Neural crest cell (in vitro differentiated cells): ENCODE measurements around the gene HK2. TPM values are rescaled to one million over a fixed set of nuclear protein-coding genes. Genes with fewer than 3 reads are reported as not detected.

Experiments used
- DNase-seq: peaks from one replicate; pipeline ENCODE4 v3.0.0; 2021; ENCODE audit warnings: low read depth, mixed read lengths, low spot score
- H3K27ac Mint-ChIP-seq: one replicate; pipeline ENCODE4 v1.8.0; 2021; ENCODE audit warnings: mild to moderate bottlenecking, mixed read lengths; ENCODE audit not compliant: unreplicated experiment
- H3K27me3 Mint-ChIP-seq: 2 replicates; pipeline ENCODE4 v1.8.0; 2021; ENCODE audit warnings: low read depth, mild to moderate bottlenecking, mixed read lengths
- H3K36me3 Mint-ChIP-seq: 2 replicates; pipeline ENCODE4 v1.8.0; 2021; ENCODE audit warnings: low read depth, mild to moderate bottlenecking, mixed read lengths
- H3K4me1 Mint-ChIP-seq: 2 replicates; pipeline ENCODE4 v1.8.0; 2021; ENCODE audit warnings: mixed read lengths
- H3K4me3 Mint-ChIP-seq: one replicate; pipeline ENCODE4 v1.8.0; 2021; ENCODE audit warnings: mild to moderate bottlenecking, mixed read lengths
- H3K9me3 Mint-ChIP-seq: 2 replicates; pipeline ENCODE4 v1.8.0; 2021; ENCODE audit warnings: mixed read lengths
- total RNA-seq: library from RNA; stranded (reverse); gene quantifications from 2 replicates; pipeline ENCODE4 v1.2.1, GENCODE V29; 2021
- TF ChIP-seq, protein P1 (sequence below): fragments of 200-600 bp; sonication (generic); conservative IDR thresholded peaks from 2 replicates; pipeline ENCODE4 v1.5.0; 2021; ENCODE audit warnings: antibody characterized with exemption, mild to moderate bottlenecking

The HK2 gene
- total RNA-seq, 1 donor from 2014 or later: 40.1 TPM

GRCh38 chr2:74812787-74813590 lies 20.9 kb upstream of the HK2 start:
- no peaks in the 10 kb centered on the region for H3K9me3 Mint-ChIP-seq
- no peaks in the 10 kb centered on the region for H3K36me3 Mint-ChIP-seq
- no peak overlapping the region for H3K4me3 Mint-ChIP-seq
- H3K4me1 Mint-ChIP-seq: peaks cover 14% of the 10 kb centered on the region
- no peak overlapping the region for H3K27ac Mint-ChIP-seq
- no peak for DNase-seq
- H3K27me3 Mint-ChIP-seq: peaks cover 12% of the 10 kb centered on the region
- TF ChIP-seq, protein P1, sequence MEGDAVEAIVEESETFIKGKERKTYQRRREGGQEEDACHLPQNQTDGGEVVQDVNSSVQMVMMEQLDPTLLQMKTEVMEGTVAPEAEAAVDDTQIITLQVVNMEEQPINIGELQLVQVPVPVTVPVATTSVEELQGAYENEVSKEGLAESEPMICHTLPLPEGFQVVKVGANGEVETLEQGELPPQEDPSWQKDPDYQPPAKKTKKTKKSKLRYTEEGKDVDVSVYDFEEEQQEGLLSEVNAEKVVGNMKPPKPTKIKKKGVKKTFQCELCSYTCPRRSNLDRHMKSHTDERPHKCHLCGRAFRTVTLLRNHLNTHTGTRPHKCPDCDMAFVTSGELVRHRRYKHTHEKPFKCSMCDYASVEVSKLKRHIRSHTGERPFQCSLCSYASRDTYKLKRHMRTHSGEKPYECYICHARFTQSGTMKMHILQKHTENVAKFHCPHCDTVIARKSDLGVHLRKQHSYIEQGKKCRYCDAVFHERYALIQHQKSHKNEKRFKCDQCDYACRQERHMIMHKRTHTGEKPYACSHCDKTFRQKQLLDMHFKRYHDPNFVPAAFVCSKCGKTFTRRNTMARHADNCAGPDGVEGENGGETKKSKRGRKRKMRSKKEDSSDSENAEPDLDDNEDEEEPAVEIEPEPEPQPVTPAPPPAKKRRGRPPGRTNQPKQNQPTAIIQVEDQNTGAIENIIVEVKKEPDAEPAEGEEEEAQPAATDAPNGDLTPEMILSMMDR: no peak

- Mint-ChIP-seq H3K27ac (no peak overlapping the region), H3K27me3 (peaks cover 12% of the 10 kb centered on the region), H3K4me3 (no peak overlapping the region), H3K36me3 (no peaks in the 10 kb centered on the region), H3K4me1 (peaks cover 14% of the 10 kb centered on the region), H3K9me3 (no peaks in the 10 kb centered on the region)
- TF ChIP-seq, protein P1: no peak
- DNase-seq: no peak
Observed at GRCh38 chr2:74814102-74814501, 19.8 kb upstream of the HK2 start.

DNA sequence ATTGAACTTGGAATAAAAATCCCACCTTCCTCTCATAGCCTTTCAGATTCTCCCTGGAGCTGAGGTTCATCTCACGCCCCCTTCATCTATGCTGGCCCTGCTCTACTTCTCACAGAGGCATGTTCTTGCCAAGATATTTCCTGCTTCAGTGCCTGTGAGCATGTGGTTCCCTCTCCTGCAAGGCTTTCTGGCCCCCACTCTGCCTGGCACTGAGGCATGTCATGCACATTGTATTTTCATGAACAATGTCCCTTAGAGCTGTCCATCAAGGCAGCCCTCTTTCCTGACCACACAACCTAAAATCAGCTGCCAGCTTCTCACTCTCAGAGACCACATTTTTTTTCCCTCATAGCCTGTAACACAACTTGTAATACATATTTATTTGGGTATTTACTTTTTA lies 18.0 kb upstream of the HK2 start:
- no peak for DNase-seq
- TF ChIP-seq, protein P1: no peak
- H3K4me1 Mint-ChIP-seq: peaks cover 14% of the 10 kb centered on the region
- peaks cover 6% of the 10 kb centered on the region for H3K27me3 Mint-ChIP-seq
- H3K9me3 Mint-ChIP-seq: no peaks in the 10 kb centered on the region
- H3K4me3 Mint-ChIP-seq: no peak overlapping the region
- H3K27ac Mint-ChIP-seq: no peak overlapping the region
- no peaks in the 10 kb centered on the region for H3K36me3 Mint-ChIP-seq

- H3K27me3 Mint-ChIP-seq: peaks cover 1% of the 10 kb centered on the region
- peak overlapping the region; percentile 52 for H3K27ac Mint-ChIP-seq
- H3K36me3 Mint-ChIP-seq: no peaks in the 10 kb centered on the region
- DNase-seq: no peak
- no peaks in the 10 kb centered on the region for H3K9me3 Mint-ChIP-seq
- TF ChIP-seq, protein P1: no peak
- peaks cover 14% of the 10 kb centered on the region for H3K4me1 Mint-ChIP-seq
- no peak overlapping the region for H3K4me3 Mint-ChIP-seq
Observed at GRCh38 chr2:74816540-74817303, 17.2 kb upstream of the HK2 start.

DNA sequence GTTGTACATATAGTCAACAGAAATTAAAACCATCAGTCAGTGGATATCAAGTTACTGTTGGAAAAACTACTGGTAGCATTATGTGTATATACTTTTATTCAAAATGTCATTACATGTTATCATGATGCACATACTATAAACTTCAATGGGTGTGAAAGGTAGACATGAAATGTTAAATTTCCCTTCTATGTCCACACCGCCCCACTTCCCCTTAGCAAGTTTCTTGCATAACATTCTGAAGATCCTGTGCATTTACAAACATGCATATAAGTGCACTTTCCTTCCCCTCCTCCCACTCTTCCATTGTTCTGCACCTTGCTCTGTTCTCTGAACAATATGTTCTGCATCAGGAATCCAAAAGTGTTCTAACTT lies 16.6 kb upstream of the HK2 start:
- Mint-ChIP-seq H3K4me1 (peaks cover 18% of the 10 kb centered on the region), H3K4me3 (no peak overlapping the region), H3K9me3 (no peaks in the 10 kb centered on the region), H3K27ac (no peak overlapping the region), H3K36me3 (no peaks in the 10 kb centered on the region), H3K27me3 (no peaks in the 10 kb centered on the region)
- no peak for DNase-seq
- TF ChIP-seq, protein P1: no peak
